Stimulated activated naive B cell treated with anti-CD40 and anti-IgM and Interleukin-4, amounts not matched to agents 10 μg/mL and 1 μg/mL and 100 μg/mL, for 72 hours (primary cell): ENCODE data around the gene CDC14A.

Experiments used
- ATAC-seq, 2 donors: fragments of 150-1000 bp; cut with Tn5 transposase; replicated peaks; 2 replicates each; pipeline ENCODE4 v1.10.0; 2021; ENCODE audit warnings: moderate library complexity in 1 of 2
- DNase-seq: peaks from one replicate; pipeline ENCODE4 v3.0.0; 2021
- H3K27ac Mint-ChIP-seq: one replicate; pipeline ENCODE4 v1.8.0; 2022; ENCODE audit warnings: mild to moderate bottlenecking, mixed read lengths
- H3K27me3 Mint-ChIP-seq, 2 donors: one replicate each; pipeline ENCODE4 v1.8.0; 2022; ENCODE audit warnings: mixed read lengths in 2 of 2
- H3K36me3 Mint-ChIP-seq, 2 donors: one replicate each; pipeline ENCODE4 v1.8.0; 2022; ENCODE audit warnings: mixed read lengths in 2 of 2, mild to moderate bottlenecking in 1 of 2
- H3K4me1 Mint-ChIP-seq, 2 donors: one replicate each; pipeline ENCODE4 v1.8.0; 2022; ENCODE audit warnings: mixed read lengths in 2 of 2, mild to moderate bottlenecking in 1 of 2
- H3K4me3 Mint-ChIP-seq, 2 donors: one replicate each; pipeline ENCODE4 v1.8.0; 2022; ENCODE audit warnings: mild to moderate bottlenecking in 2 of 2, mixed read lengths in 2 of 2, moderate library complexity in 1 of 2
- H3K9me3 Mint-ChIP-seq, 2 donors: one replicate each; pipeline ENCODE4 v1.8.0; 2022; ENCODE audit warnings: mixed read lengths in 2 of 2, mild to moderate bottlenecking in 1 of 2

The CDC14A gene

GRCh38 chr1:100346387-100346786 is 5.9 kb upstream of the CDC14A start:
- Mint-ChIP-seq H3K9me3 (no peaks in the 10 kb centered on the region), H3K27ac (no peak overlapping the region), H3K4me3 (no peak overlapping the region), H3K27me3 (no peaks in the 10 kb centered on the region), H3K36me3 (no peaks in the 10 kb centered on the region), H3K4me1 (peaks cover 0 to 6% of the 10 kb centered on the region in 2 donors)
- DNase-seq (no peak), ATAC-seq (no peak)

GRCh38 chr1:100347009-100347966 is 5.0 kb upstream of the CDC14A start:
- ATAC-seq (no peak), DNase-seq (no peak)
- Mint-ChIP-seq H3K4me3 (no peak overlapping the region), H3K27ac (no peak overlapping the region), H3K9me3 (no peaks in the 10 kb centered on the region), H3K27me3 (no peaks in the 10 kb centered on the region), H3K36me3 (no peaks in the 10 kb centered on the region), H3K4me1 (peaks cover 0 to 6% of the 10 kb centered on the region in 2 donors)

- H3K27ac Mint-ChIP-seq = no peak overlapping the region
- H3K4me3 Mint-ChIP-seq = no peak overlapping the region
- H3K4me1 Mint-ChIP-seq = peaks cover 7 to 15% of the 10 kb centered on the region in 2 donors
- DNase-seq = no peak
- no peaks in the 10 kb centered on the region for H3K9me3 Mint-ChIP-seq
- H3K27me3 Mint-ChIP-seq = no peaks in the 10 kb centered on the region
- no peaks in the 10 kb centered on the region for H3K36me3 Mint-ChIP-seq
- ATAC-seq = no peak
These were observed 3.7 kb upstream of the CDC14A start for GRCh38 chr1:100348549-100349144.

GRCh38 chr1:100349246-100349645 is 3.1 kb upstream of the CDC14A start:
- H3K27me3 Mint-ChIP-seq = no peaks in the 10 kb centered on the region
- no peak overlapping the region for H3K4me3 Mint-ChIP-seq
- no peaks in the 10 kb centered on the region for H3K36me3 Mint-ChIP-seq
- H3K9me3 Mint-ChIP-seq = no peaks in the 10 kb centered on the region
- peaks cover 8 to 20% of the 10 kb centered on the region in 2 donors for H3K4me1 Mint-ChIP-seq
- no peak for DNase-seq
- ATAC-seq = no peak
- H3K27ac Mint-ChIP-seq = no peak overlapping the region

GRCh38 chr1:100350787-100351094 is 1.6 kb upstream of the CDC14A start:
- Mint-ChIP-seq H3K9me3 (no peaks in the 10 kb centered on the region), H3K27me3 (no peaks in the 10 kb centered on the region), H3K36me3 (peaks cover under 1 to 6% of the 10 kb centered on the region in 2 donors), H3K27ac (peak overlapping the region; percentile 96), H3K4me1 (peaks cover 16 to 33% of the 10 kb centered on the region in 2 donors), H3K4me3 (peak overlapping the region; percentile 89 to 97)
- DNase-seq = no peak
- no peak for ATAC-seq

GRCh38 chr1:100351095-100351887 is 1.0 kb upstream of the CDC14A start:
- DNase-seq (peak; percentile 82), ATAC-seq (peak; percentile 71 to 72)
- no peaks in the 10 kb centered on the region for H3K27me3 Mint-ChIP-seq
- peak overlapping the region; percentile 96 for H3K27ac Mint-ChIP-seq
- H3K9me3 Mint-ChIP-seq = no peaks in the 10 kb centered on the region
- peaks cover 18 to 36% of the 10 kb centered on the region in 2 donors for H3K4me1 Mint-ChIP-seq
- H3K36me3 Mint-ChIP-seq = peaks cover 2 to 9% of the 10 kb centered on the region in 2 donors
- peak overlapping the region; percentile 89 to 97 for H3K4me3 Mint-ChIP-seq

- peak overlapping the region; percentile 89 to 97 for H3K4me3 Mint-ChIP-seq
- peak; percentile 47 to 53 for ATAC-seq
- H3K27ac Mint-ChIP-seq = peak overlapping the region; percentile 96
- H3K27me3 Mint-ChIP-seq = no peaks in the 10 kb centered on the region
- peaks cover 2 to 12% of the 10 kb centered on the region in 2 donors for H3K36me3 Mint-ChIP-seq
- DNase-seq = peak; percentile 68
- H3K9me3 Mint-ChIP-seq = no peaks in the 10 kb centered on the region
- peaks cover 20 to 36% of the 10 kb centered on the region in 2 donors for H3K4me1 Mint-ChIP-seq
These were observed 930 bp downstream of the CDC14A start for GRCh38 chr1:100353071-100353801.

GRCh38 chr1:100353988-100354387 is 1.7 kb downstream of the CDC14A start:
- Mint-ChIP-seq H3K36me3 (peaks cover 2 to 12% of the 10 kb centered on the region in 2 donors), H3K4me1 (peaks cover 22 to 38% of the 10 kb centered on the region in 2 donors), H3K27ac (peak overlapping the region; percentile 96), H3K4me3 (peak overlapping the region in 1 of 2 donors; percentile 89), H3K27me3 (no peaks in the 10 kb centered on the region), H3K9me3 (no peaks in the 10 kb centered on the region)
- no peak for ATAC-seq
- DNase-seq = no peak

GRCh38 chr1:100354971-100355394 is 2.7 kb downstream of the CDC14A start:
- H3K9me3 Mint-ChIP-seq = no peaks in the 10 kb centered on the region
- peaks cover 27 to 43% of the 10 kb centered on the region in 2 donors for H3K4me1 Mint-ChIP-seq
- no peak for ATAC-seq
- H3K27me3 Mint-ChIP-seq = no peaks in the 10 kb centered on the region
- H3K27ac Mint-ChIP-seq = no peak overlapping the region
- no peak overlapping the region for H3K4me3 Mint-ChIP-seq
- H3K36me3 Mint-ChIP-seq = peaks cover 2 to 12% of the 10 kb centered on the region in 2 donors
- no peak for DNase-seq

- Mint-ChIP-seq H3K9me3 (no peaks in the 10 kb centered on the region), H3K27me3 (no peaks in the 10 kb centered on the region), H3K36me3 (peaks cover 9 to 25% of the 10 kb centered on the region in 2 donors), H3K27ac (no peak overlapping the region), H3K4me1 (peaks cover 34 to 49% of the 10 kb centered on the region in 2 donors), H3K4me3 (no peak overlapping the region)
- ATAC-seq (no peak), DNase-seq (no peak)
These were observed 5.9 kb downstream of the CDC14A start for GRCh38 chr1:100358210-100358609.

- H3K36me3 Mint-ChIP-seq = peaks cover 9 to 25% of the 10 kb centered on the region in 2 donors
- H3K27me3 Mint-ChIP-seq = no peaks in the 10 kb centered on the region
- ATAC-seq (peak in 1 of 2 donors; percentile 49), DNase-seq (no peak)
- H3K9me3 Mint-ChIP-seq = no peaks in the 10 kb centered on the region
- peaks cover 29 to 41% of the 10 kb centered on the region in 2 donors for H3K4me1 Mint-ChIP-seq
- H3K4me3 Mint-ChIP-seq = no peak overlapping the region
- peak overlapping the region; percentile 32 for H3K27ac Mint-ChIP-seq
These were observed 6.8 kb downstream of the CDC14A start for GRCh38 chr1:100359139-100359538.

GRCh38 chr1:100360790-100361510 is 8.6 kb downstream of the CDC14A start:
- Mint-ChIP-seq H3K27me3 (no peaks in the 10 kb centered on the region), H3K4me3 (no peak overlapping the region), H3K4me1 (peaks cover 27 to 38% of the 10 kb centered on the region in 2 donors), H3K27ac (no peak overlapping the region), H3K36me3 (peaks cover 7 to 21% of the 10 kb centered on the region in 2 donors), H3K9me3 (no peaks in the 10 kb centered on the region)
- no peak for DNase-seq
- ATAC-seq = no peak

- peaks cover 7 to 20% of the 10 kb centered on the region in 2 donors for H3K36me3 Mint-ChIP-seq
- no peak for DNase-seq
- no peak overlapping the region for H3K27ac Mint-ChIP-seq
- no peak for ATAC-seq
- no peak overlapping the region for H3K4me3 Mint-ChIP-seq
- no peaks in the 10 kb centered on the region for H3K27me3 Mint-ChIP-seq
- peaks cover 27 to 37% of the 10 kb centered on the region in 2 donors for H3K4me1 Mint-ChIP-seq
- H3K9me3 Mint-ChIP-seq = no peaks in the 10 kb centered on the region
These were observed 9.3 kb downstream of the CDC14A start for GRCh38 chr1:100361511-100362089.
